Epithelial cell of proximal tubule (primary cell): Measurements from ENCODE around the gene OTOG. TPM values are rescaled to one million over a fixed set of nuclear protein-coding genes. Genes with fewer than 3 reads are reported as not detected.

Experiments
- DNase-seq: peaks from one replicate; pipeline ENCODE4 v3.0.0-alpha.2; 2011; ENCODE audit warnings: low read depth
- H3K4me3 ChIP-seq: 2 replicates; pipeline ENCODE4 v1.5.1; 2011; ENCODE audit warnings: low read depth, mild to moderate bottlenecking, low read length
- total RNA-seq: library from RNA; depleted of rRNA; stranded (reverse); fragments of >200 nt; gene quantifications from 2 replicates; pipeline ENCODE4 v1.2.3, GENCODE V29; 2015
- TF ChIP-seq, protein P1 (sequence below): conservative IDR thresholded peaks from 2 replicates; pipeline ENCODE4 v1.5.1; 2012; ENCODE audit warnings: low read depth, mild to moderate bottlenecking, low read length

OTOG gene
- total RNA-seq, 1 donor from 2014 or later = not detected

- TF ChIP-seq, protein P1, sequence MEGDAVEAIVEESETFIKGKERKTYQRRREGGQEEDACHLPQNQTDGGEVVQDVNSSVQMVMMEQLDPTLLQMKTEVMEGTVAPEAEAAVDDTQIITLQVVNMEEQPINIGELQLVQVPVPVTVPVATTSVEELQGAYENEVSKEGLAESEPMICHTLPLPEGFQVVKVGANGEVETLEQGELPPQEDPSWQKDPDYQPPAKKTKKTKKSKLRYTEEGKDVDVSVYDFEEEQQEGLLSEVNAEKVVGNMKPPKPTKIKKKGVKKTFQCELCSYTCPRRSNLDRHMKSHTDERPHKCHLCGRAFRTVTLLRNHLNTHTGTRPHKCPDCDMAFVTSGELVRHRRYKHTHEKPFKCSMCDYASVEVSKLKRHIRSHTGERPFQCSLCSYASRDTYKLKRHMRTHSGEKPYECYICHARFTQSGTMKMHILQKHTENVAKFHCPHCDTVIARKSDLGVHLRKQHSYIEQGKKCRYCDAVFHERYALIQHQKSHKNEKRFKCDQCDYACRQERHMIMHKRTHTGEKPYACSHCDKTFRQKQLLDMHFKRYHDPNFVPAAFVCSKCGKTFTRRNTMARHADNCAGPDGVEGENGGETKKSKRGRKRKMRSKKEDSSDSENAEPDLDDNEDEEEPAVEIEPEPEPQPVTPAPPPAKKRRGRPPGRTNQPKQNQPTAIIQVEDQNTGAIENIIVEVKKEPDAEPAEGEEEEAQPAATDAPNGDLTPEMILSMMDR = no peak
- DNase-seq = no peak
- H3K4me3 ChIP-seq = no peak overlapping the region
Measured at GRCh38 chr11:17601676-17602075, 54.6 kb downstream of the OTOG start.

- TF ChIP-seq, protein P1 = no peak
- H3K4me3 ChIP-seq = no peak overlapping the region
- no peak for DNase-seq
Measured at GRCh38 chr11:17602105-17603001, 55.3 kb downstream of the OTOG start.

GRCh38 chr11:17603056-17603825 lies 56.2 kb downstream of the OTOG start:
- TF ChIP-seq, protein P1 = no peak
- DNase-seq = no peak
- no peak overlapping the region for H3K4me3 ChIP-seq

- H3K4me3 ChIP-seq = no peak overlapping the region
- no peak for DNase-seq
- TF ChIP-seq, protein P1 = no peak
Measured at GRCh38 chr11:17604201-17604914, 57.3 kb downstream of the OTOG start.

DNA sequence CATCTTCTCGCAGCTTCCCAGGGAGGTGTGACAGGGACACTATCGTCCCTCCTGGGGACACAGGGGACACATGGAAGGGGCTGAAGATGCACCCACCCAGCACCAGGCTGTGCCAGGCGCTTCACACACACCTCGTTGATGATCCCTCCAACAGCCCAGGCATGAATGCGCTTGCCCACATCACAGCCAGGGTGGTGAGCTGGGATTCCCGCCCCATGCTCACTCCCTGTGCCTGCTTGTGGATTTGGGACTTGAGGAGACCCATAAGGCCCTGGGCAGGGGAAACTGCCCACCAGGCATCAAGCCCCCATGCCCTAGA lies 57.8 kb downstream of the OTOG start:
- DNase-seq = no peak
- H3K4me3 ChIP-seq = no peak overlapping the region
- TF ChIP-seq, protein P1 = no peak

GRCh38 chr11:17605651-17606122 lies 58.6 kb downstream of the OTOG start:
- TF ChIP-seq, protein P1 = no peak
- no peak for DNase-seq
- H3K4me3 ChIP-seq = no peak overlapping the region
